HUES6 (cell line): ENCODE results near the gene CPOX.

Experiments
- H3K27ac ChIP-seq: 2 replicates; pipeline ENCODE4 v1.7.0; 2013; ENCODE audit warnings: low read depth, mild to moderate bottlenecking, low read length, inconsistent platforms
- H3K27me3 ChIP-seq: 2 replicates; pipeline ENCODE4 v1.6.1; 2013; ENCODE audit warnings: low read length; ENCODE audit not compliant: control insufficient read depth, insufficient read depth
- H3K36me3 ChIP-seq: 2 replicates; pipeline ENCODE4 v1.6.1; 2013; ENCODE audit warnings: low read length; ENCODE audit not compliant: control insufficient read depth, insufficient read depth
- H3K4me1 ChIP-seq: 2 replicates; pipeline ENCODE4 v1.6.1; 2013; ENCODE audit warnings: low read length; ENCODE audit not compliant: control insufficient read depth, insufficient read depth
- H3K4me3 ChIP-seq: 2 replicates; pipeline ENCODE4 v1.5.1; 2013; ENCODE audit warnings: low read depth, low read length
- H3K9ac ChIP-seq: one replicate; pipeline ENCODE4 v1.6.1; 2013; ENCODE audit warnings: mild to moderate bottlenecking, low read length
- H3K9me3 ChIP-seq: 2 replicates; pipeline ENCODE4 v1.6.1; 2013; ENCODE audit warnings: low read depth, low read length; ENCODE audit not compliant: control insufficient read depth, insufficient read depth

CPOX gene

GRCh38 chr3:98594628-98595324 lies 1.4 kb upstream of the CPOX start:
- no peaks in the 10 kb centered on the region for H3K27me3 ChIP-seq
- no peaks in the 10 kb centered on the region for H3K9me3 ChIP-seq
- no peak overlapping the region for H3K9ac ChIP-seq
- no peak overlapping the region for H3K27ac ChIP-seq
- peaks cover 17% of the 10 kb centered on the region; the same call in 1 of the 2 replicates for H3K4me1 ChIP-seq
- peaks cover 11% of the 10 kb centered on the region for H3K36me3 ChIP-seq
- no peak overlapping the region for H3K4me3 ChIP-seq

GRCh38 chr3:98592345-98592935 lies 971 bp downstream of the CPOX start:
- peaks cover 32% of the 10 kb centered on the region for H3K36me3 ChIP-seq
- peaks cover 17% of the 10 kb centered on the region; the same call in 1 of the 2 replicates for H3K4me1 ChIP-seq
- H3K27me3 ChIP-seq: no peaks in the 10 kb centered on the region
- H3K9me3 ChIP-seq: no peaks in the 10 kb centered on the region
- peak overlapping the region; percentile 77 for H3K4me3 ChIP-seq
- peak overlapping the region; percentile 65 for H3K9ac ChIP-seq
- H3K27ac ChIP-seq: no peak overlapping the region

DNA sequence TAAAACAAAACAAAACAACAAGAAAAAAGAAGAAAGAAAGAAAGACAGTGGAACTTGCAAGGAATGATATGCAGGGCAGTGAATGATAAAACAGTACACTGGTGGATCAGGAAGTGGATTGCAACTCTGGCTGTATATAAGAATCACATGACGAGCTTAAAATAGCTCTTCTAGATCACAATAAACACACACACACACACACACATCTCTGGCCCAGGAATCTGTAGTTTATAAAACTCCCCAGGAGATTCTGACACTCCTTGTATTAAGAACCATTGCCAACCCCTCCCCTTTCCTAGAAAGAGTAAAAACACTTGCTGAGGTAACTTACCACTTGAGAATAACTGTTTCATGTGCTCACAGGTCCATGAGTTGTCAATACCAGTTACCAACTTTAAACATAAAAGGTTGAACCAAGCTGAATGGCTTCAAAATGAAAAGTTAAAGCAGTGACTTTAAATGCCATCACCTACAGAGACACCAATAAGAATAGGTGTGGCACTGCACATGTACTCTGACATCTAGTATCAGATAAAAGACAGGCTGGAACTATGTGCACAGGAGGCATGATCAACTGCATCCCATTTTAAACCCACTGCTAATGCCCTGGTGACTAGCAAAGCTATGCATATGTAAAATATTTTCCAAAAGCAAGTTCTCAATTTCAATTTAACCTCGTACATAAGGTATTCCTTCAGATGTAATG lies 3.9 kb downstream of the CPOX start:
- Histone ChIP-seq H3K27ac (no peak overlapping the region), H3K9me3 (no peaks in the 10 kb centered on the region), H3K27me3 (no peaks in the 10 kb centered on the region), H3K36me3 (peaks cover 59% of the 10 kb centered on the region), H3K4me3 (no peak overlapping the region), H3K4me1 (peaks cover 17% of the 10 kb centered on the region; the same call in 1 of the 2 replicates), H3K9ac (no peak overlapping the region)

DNA sequence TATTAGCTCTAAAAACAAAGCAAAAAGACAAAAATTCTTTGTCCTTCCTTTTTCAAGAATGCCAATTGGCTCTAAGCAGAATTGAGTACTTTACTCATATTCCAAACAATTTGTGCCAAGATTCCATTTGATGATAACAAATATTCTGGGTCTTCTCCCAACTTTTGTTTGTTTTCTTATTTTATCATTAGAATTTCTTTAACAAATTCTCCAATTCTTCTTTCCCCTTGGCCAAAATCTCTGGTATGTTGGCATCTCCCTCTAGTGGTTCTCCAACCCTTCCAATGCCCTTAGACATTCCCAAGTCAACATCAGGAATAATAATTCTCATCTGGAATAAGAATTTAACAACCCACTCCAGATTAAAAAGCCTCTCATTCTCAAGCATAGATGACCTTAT lies 5.3 kb downstream of the CPOX start:
- no peak overlapping the region for H3K4me3 ChIP-seq
- peaks cover 69% of the 10 kb centered on the region for H3K36me3 ChIP-seq
- no peaks in the 10 kb centered on the region for H3K9me3 ChIP-seq
- no peak overlapping the region for H3K27ac ChIP-seq
- no peak overlapping the region for H3K9ac ChIP-seq
- peaks cover 18% of the 10 kb centered on the region; the same call in 1 of the 2 replicates for H3K4me1 ChIP-seq
- no peaks in the 10 kb centered on the region for H3K27me3 ChIP-seq

DNA sequence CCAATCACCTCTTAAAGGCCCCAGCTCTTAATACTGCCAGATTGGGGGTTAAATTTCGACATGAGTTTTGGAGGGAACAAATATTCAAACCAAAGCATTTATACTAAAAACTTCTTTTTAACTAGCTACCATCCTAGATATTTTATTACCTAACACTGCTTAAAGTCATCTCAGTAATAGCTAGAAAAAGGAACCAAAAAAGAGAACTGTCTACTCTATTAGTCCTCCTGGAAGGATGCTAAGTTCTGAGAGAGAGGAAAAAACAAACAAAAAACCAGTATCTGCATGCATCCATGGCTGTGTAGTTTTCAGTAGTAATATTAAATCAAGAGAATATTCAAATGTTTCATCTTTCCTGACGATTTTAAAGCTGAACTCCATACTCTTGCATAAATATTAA lies 5.8 kb downstream of the CPOX start:
- Histone ChIP-seq H3K4me3 (no peak overlapping the region), H3K4me1 (peaks cover 18% of the 10 kb centered on the region; the same call in 1 of the 2 replicates), H3K9ac (no peak overlapping the region), H3K27ac (no peak overlapping the region), H3K27me3 (no peaks in the 10 kb centered on the region), H3K36me3 (peaks cover 69% of the 10 kb centered on the region), H3K9me3 (no peaks in the 10 kb centered on the region)

GRCh38 chr3:98584547-98584946 lies 8.9 kb downstream of the CPOX start:
- Histone ChIP-seq H3K4me3 (no peak overlapping the region), H3K36me3 (peaks cover 79% of the 10 kb centered on the region), H3K9ac (no peak overlapping the region), H3K4me1 (peaks cover 10% of the 10 kb centered on the region; the same call in 1 of the 2 replicates), H3K9me3 (no peaks in the 10 kb centered on the region), H3K27me3 (no peaks in the 10 kb centered on the region), H3K27ac (peak overlapping the region; percentile 14; the same call in 1 of the 2 replicates)

- H3K36me3 ChIP-seq: peaks cover 78% of the 10 kb centered on the region
- peaks cover 10% of the 10 kb centered on the region; the same call in 1 of the 2 replicates for H3K4me1 ChIP-seq
These were observed 9.6 kb downstream of the CPOX start for GRCh38 chr3:98583766-98584165.

DNA sequence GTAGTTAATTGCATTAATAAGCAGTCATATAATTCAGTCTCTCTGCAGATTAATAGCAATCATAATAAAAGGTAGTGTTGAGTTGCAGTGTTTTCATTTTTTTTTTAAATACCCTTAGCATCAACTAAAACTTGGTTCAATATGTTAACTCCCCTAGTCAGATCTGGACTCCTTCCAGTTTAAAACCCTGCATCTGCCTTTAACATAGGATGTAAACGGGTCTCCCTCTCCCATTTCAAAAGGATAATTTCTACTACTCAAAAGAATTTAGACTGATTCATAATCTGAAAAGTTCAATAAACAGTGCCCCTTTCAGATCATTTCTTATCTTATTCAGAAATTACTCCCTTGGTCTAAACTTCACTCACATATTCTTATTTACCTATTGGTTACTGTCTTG lies 11.4 kb downstream of the CPOX start:
- Histone ChIP-seq H3K36me3 (peaks cover 79% of the 10 kb centered on the region), H3K9ac (no peak overlapping the region), H3K27me3 (no peaks in the 10 kb centered on the region), H3K4me1 (peaks cover 10% of the 10 kb centered on the region; the same call in 1 of the 2 replicates), H3K9me3 (no peaks in the 10 kb centered on the region), H3K4me3 (no peak overlapping the region), H3K27ac (no peak overlapping the region)

More at GRCh38 chr3:98583766-98584165, 9.6 kb downstream of the CPOX start:
- Histone ChIP-seq H3K9me3 (no peaks in the 10 kb centered on the region), H3K27ac (no peak overlapping the region), H3K9ac (no peak overlapping the region), H3K4me3 (no peak overlapping the region), H3K27me3 (no peaks in the 10 kb centered on the region)

DNA sequence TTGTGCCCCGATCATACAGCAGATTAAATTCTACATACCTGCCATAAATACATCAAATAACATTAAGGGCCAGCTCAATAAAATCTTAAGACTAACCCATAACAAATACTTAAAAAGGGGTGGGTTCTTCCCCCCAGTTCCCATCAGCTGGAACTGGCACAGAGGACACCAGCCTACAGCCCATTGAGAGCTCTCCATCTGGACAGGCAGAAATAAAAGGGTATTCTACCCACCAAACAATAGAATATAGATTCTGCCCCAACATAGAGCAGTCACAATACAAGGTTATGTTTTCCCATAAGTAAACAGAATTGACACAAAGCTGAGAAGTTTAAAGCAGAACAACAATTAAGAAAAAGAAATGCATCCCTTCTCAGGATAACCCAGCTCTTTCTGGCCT lies 11.9 kb downstream of the CPOX start:
- Histone ChIP-seq H3K4me3 (no peak overlapping the region), H3K4me1 (peaks cover 10% of the 10 kb centered on the region; the same call in 1 of the 2 replicates), H3K27ac (no peak overlapping the region), H3K27me3 (no peaks in the 10 kb centered on the region), H3K9ac (no peak overlapping the region), H3K9me3 (no peaks in the 10 kb centered on the region), H3K36me3 (peaks cover 79% of the 10 kb centered on the region)

DNA sequence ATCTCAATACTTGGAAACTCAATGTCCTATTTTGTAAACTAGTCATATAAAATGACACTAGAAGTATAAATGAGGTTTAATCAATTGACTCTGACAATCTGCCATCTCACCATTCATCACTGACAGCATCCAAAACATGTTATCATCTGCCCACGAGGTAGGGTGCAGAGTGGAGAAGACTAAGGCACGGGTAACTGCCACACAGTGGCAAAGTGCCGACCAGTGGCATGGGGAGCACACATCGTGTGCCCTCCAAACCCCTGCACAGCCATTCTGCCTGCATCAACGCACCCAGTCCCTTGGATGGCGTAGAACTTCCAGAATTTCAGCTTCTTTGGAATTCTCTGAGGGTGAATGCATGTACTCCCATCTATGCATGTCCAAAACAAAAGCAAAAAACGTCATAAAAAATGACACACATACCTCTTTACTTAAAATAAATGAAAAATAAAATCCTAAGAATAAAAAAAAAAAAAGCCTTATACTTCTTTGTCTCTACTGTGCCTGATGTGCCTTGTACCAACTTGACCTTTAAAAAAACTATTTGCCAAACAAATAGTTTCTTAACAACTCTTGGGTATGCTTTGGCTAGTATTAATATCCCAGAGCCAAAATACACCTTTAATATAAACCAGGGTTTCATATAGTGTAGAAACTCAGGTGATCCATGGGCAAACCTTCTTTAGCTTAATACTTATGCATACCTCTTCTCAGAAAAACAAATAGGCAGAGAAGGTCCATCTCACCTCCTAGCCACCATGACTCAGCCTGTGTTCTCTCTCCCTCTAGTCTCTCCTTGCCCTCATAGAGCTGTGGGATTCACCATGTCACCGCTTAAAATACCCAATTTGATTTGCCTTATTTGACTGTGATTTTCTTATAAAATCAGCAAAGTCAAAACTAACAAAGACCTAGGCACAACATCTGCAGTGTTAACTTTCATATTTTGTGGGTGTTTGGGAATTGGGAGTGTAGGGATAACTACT lies 12.7 kb downstream of the CPOX start:
- H3K9ac ChIP-seq: no peak overlapping the region
- H3K4me3 ChIP-seq: no peak overlapping the region
- H3K36me3 ChIP-seq: peaks cover 75% of the 10 kb centered on the region
- peaks cover 9% of the 10 kb centered on the region; the same call in 1 of the 2 replicates for H3K4me1 ChIP-seq
- no peak overlapping the region for H3K27ac ChIP-seq
- H3K9me3 ChIP-seq: no peaks in the 10 kb centered on the region
- H3K27me3 ChIP-seq: no peaks in the 10 kb centered on the region
